SK-N-SH (cell line): ENCODE results near the gene CAMK2D. TPM values are rescaled to one million over a fixed set of nuclear protein-coding genes. Genes with fewer than 3 reads are reported as not detected.

ENCODE experiments used
- CTCF ChIA-PET: fragments of 300-600, 350-600 bp; formaldehyde crosslinking; extraction: SDS; loops from one replicate; lab custom pipeline; 2021; lab: Yijun Ruan, JAX
- POLR2A ChIA-PET: fragments of 350-600 bp; sonication (Branson Sonifier 250); formaldehyde crosslinking; extraction: SDS; loops from one replicate; lab custom pipeline; 2020; ENCODE audit warnings: antibody characterized with exemption, inconsistent platforms; lab: Yijun Ruan, JAX
- DNase-seq: peaks from one replicate; pipeline ENCODE4 v3.0.0; 2012
- H2AFZ ChIP-seq: fragments of 200-600 bp; sonication (generic); 2 replicates; pipeline ENCODE4 v1.8.1; 2016; ENCODE audit warnings: antibody characterized with exemption, mild to moderate bottlenecking, low read depth
- H3F3A ChIP-seq: fragments of 200-600 bp; sonication (generic); replicated peaks from 2 replicates; pipeline ENCODE3; 2016; ENCODE audit warnings: antibody characterized with exemption, mild to moderate bottlenecking; ENCODE audit not compliant: insufficient read depth
- H3K27ac ChIP-seq, 2 experiments: fragments of 200-500 bp in 1 of 2; fragments of 200-600 bp in 1 of 2; sonication (Bioruptor generic) in 1 of 2; sonication (generic), shearing (Covaris generic) in 1 of 2; 2 replicates each; pipeline versions ENCODE4 v1.5.1 to v1.6.1; 2014 to 2016; ENCODE audit warnings: low read depth in 2 of 2, inconsistent platforms in 1 of 2, low read length in 1 of 2, mild to moderate bottlenecking in 1 of 2, mixed read lengths in 1 of 2
- H3K27me3 ChIP-seq: fragments of 200-600 bp; sonication (generic), shearing (Covaris generic); 2 replicates; pipeline ENCODE4 v1.6.1; 2016; ENCODE audit warnings: mixed run types; ENCODE audit not compliant: insufficient read depth
- H3K36me3 ChIP-seq, 2 experiments: fragments of 200-500 bp in 1 of 2; fragments of 200-600 bp in 1 of 2; sonication (Bioruptor generic) in 1 of 2; sonication (generic) in 1 of 2; replicated peaks in 1 of 2; 2 replicates each; pipeline versions ENCODE3 to v1.5.1; 2014 to 2016; ENCODE audit warnings: low read length in 1 of 2, mild to moderate bottlenecking in 1 of 2; ENCODE audit not compliant: insufficient read depth in 2 of 2, control insufficient read depth in 1 of 2
- H3K4me1 ChIP-seq, 2 experiments: fragments of 200-500 bp in 1 of 2; fragments of 200-600 bp in 1 of 2; sonication (Bioruptor generic) in 1 of 2; sonication (generic), shearing (Covaris generic) in 1 of 2; 2 replicates each; pipeline versions ENCODE4 v1.5.1 to v1.6.1; 2014 to 2016; ENCODE audit warnings: low read depth in 1 of 2, low read length in 1 of 2, mixed run types in 1 of 2; ENCODE audit not compliant: insufficient read depth in 2 of 2, control insufficient read depth in 1 of 2
- H3K4me2 ChIP-seq: fragments of 200-600 bp; sonication (generic), shearing (Covaris generic); 2 replicates; pipeline ENCODE4 v1.6.1; 2017; ENCODE audit warnings: mixed run types
- H3K4me3 ChIP-seq, 2 experiments: fragments of 200-500 bp in 1 of 2; fragments of 200-600 bp in 1 of 2; sonication (Bioruptor generic) in 1 of 2; sonication (generic), shearing (Covaris generic) in 1 of 2; 2 replicates each; pipeline versions ENCODE4 v1.5.1 to v1.8.1; 2014 to 2016; ENCODE audit warnings: low read depth in 2 of 2, inconsistent platforms in 1 of 2, low read length in 1 of 2, mild to moderate bottlenecking in 1 of 2, mixed read lengths in 1 of 2, moderate library complexity in 1 of 2
- H3K79me2 ChIP-seq: fragments of 200-600 bp; sonication (generic); 2 replicates; pipeline ENCODE4 v1.8.1; 2017; ENCODE audit warnings: mild to moderate bottlenecking; ENCODE audit not compliant: insufficient read depth
- H3K9ac ChIP-seq: fragments of 200-600 bp; sonication (generic); 2 replicates; pipeline ENCODE4 v1.6.1; 2017; ENCODE audit warnings: mixed run types
- H3K9me2 ChIP-seq: fragments of 200-600 bp; sonication (generic); 2 replicates; pipeline ENCODE4 v1.6.1; 2017; ENCODE audit warnings: mixed run types
- H3K9me3 ChIP-seq: fragments of 200-600 bp; sonication (generic); 2 replicates; pipeline ENCODE4 v1.6.1; 2017; ENCODE audit warnings: mixed run types, mild to moderate bottlenecking, moderate library complexity
- H4K20me1 ChIP-seq: fragments of 200-600 bp; sonication (generic); 2 replicates; pipeline ENCODE4 v1.6.1; 2017; ENCODE audit warnings: mild to moderate bottlenecking, mixed run types; ENCODE audit not compliant: insufficient read depth
- CHD2 ChIP-seq: fragments of 150-350 bp; IDR thresholded peaks from 2 replicates; pipeline ENCODE4 v1.6.1; 2018; ENCODE audit warnings: low read length; ENCODE audit not compliant: partially characterized antibody
- EP300 ChIP-seq, 2 experiments: IDR thresholded peaks; 2 replicates each; pipeline versions ENCODE4 v1.4.0 to v1.6.1; 2012; ENCODE audit warnings: borderline replicate concordance in 1 of 2, low read depth in 1 of 2, low read length in 1 of 2
- EZH2phosphoT487 ChIP-seq: fragments of 200-600 bp; sonication (generic); IDR thresholded peaks from 2 replicates; pipeline ENCODE4 v1.6.1; 2017; ENCODE audit warnings: low read depth, mixed run types, mild to moderate bottlenecking, antibody characterized with exemption, moderate library complexity, borderline replicate concordance
- FOXM1 ChIP-seq: IDR thresholded peaks from 2 replicates; pipeline ENCODE4 v1.4.0; 2012; ENCODE audit warnings: low read depth, mild to moderate bottlenecking
- GABPA ChIP-seq: IDR thresholded peaks from 2 replicates; pipeline ENCODE4 v1.4.0; 2012; ENCODE audit warnings: low read depth, mild to moderate bottlenecking
- GATA2 ChIP-seq: sonication (generic); formaldehyde crosslinking; IDR thresholded peaks from 2 replicates; pipeline ENCODE4 v1.5.0; 2020; ENCODE audit warnings: mild to moderate bottlenecking, missing genetic modification reagents
- JUND ChIP-seq: IDR thresholded peaks from 2 replicates; pipeline ENCODE4 v1.4.0; 2012
- MEF2A ChIP-seq: IDR thresholded peaks from 2 replicates; pipeline ENCODE4 v1.4.0; 2012; ENCODE audit warnings: low read depth, borderline replicate concordance
- NRF1 ChIP-seq: IDR thresholded peaks from 2 replicates; pipeline ENCODE4 v1.6.1; 2012; ENCODE audit warnings: low read depth, mild to moderate bottlenecking, low read length
- PBX3 ChIP-seq: IDR thresholded peaks from 2 replicates; pipeline ENCODE4; 2012
- POLR2AphosphoS5 ChIP-seq: IDR thresholded peaks from 2 replicates; pipeline ENCODE4 v1.6.1; 2012; ENCODE audit warnings: low read depth, low read length
- RAD21 ChIP-seq: IDR thresholded peaks from 2 replicates; pipeline ENCODE4 v1.6.1; 2012; ENCODE audit warnings: mild to moderate bottlenecking, low read length
- RCOR1 ChIP-seq: fragments of 150-350 bp; IDR thresholded peaks from 2 replicates; pipeline ENCODE4 v1.6.1; 2017; ENCODE audit warnings: antibody characterized with exemption, low read length
- REST ChIP-seq: IDR thresholded peaks from 2 replicates; pipeline ENCODE4 v1.6.1; 2012; ENCODE audit warnings: mild to moderate bottlenecking, low read depth, low read length, moderate library complexity
- RFX5 ChIP-seq: IDR thresholded peaks from 2 replicates; pipeline ENCODE4 v1.6.1; 2012; ENCODE audit warnings: mild to moderate bottlenecking, improper control_type of control experiment, low read length
- TAF1 ChIP-seq: IDR thresholded peaks from 2 replicates; pipeline ENCODE4 v1.6.1; 2012; ENCODE audit warnings: low read depth, mild to moderate bottlenecking, low read length, moderate library complexity, borderline replicate concordance
- TCF12 ChIP-seq: IDR thresholded peaks from 2 replicates; pipeline ENCODE4 v1.4.0; 2012
- USF1 ChIP-seq: IDR thresholded peaks from 2 replicates; pipeline ENCODE4 v1.4.0; 2012; ENCODE audit warnings: low read depth, borderline replicate concordance
- ZBTB33 ChIP-seq: IDR thresholded peaks from 2 replicates; pipeline ENCODE4 v1.4.0; 2012; ENCODE audit warnings: low read depth, borderline replicate concordance
- whole genome bisulfite sequencing: methylation state at CpG from one replicate; pipeline ENCODE4 v1.1.6; 2017; ENCODE audit warnings: low lambda C conversion rate; 5-methylcytosine and 5-hydroxymethylcytosine counted together
- polyA plus RNA-seq, 3 experiments: library from polyadenylated mRNA; depleted of rRNA; stranded (reverse); fragments of >200 nt; gene quantifications; 2 replicates each; pipeline ENCODE4 v1.2.3, GENCODE V29; 2012

The CAMK2D gene
- polyA plus RNA-seq, 1 of the 3 experiments (the other 2 are of a cell fraction), result 17.0 TPM

GRCh38 chr4:113497154-113497884, 264.2 kb downstream of the CAMK2D start:
- H3K79me2 ChIP-seq, result no peaks in the 10 kb centered on the region
- no peak overlapping the region for H3K4me3 ChIP-seq
- no peak for DNase-seq
- H3K4me1 ChIP-seq, result no peaks in the 10 kb centered on the region; a peak in 2 of 4 replicates
- POLR2A ChIA-PET, result no interaction called here
- H3K27ac ChIP-seq, result no peak overlapping the region
- no peaks in the 10 kb centered on the region for H3K9me2 ChIP-seq
- TF ChIP-seq RAD21 (no peak), POLR2AphosphoS5 (no peak), TAF1 (no peak), NRF1 (no peak), EP300 (IDR thresholded peaks at IDR 0.05; ENCODE audit: borderline replicate concordance in 1 of 2, low read depth in 1 of 2, low read length in 1 of 2) (no peak), FOXM1 (no peak), REST (no peak), MEF2A (no peak), JUND (no peak), RFX5 (no peak), GABPA (no peak), EZH2phosphoT487 (no peak), TCF12 (no peak), GATA2 (CRISPR knock-in tag) (no peak), CHD2 (no peak), USF1 (no peak), RCOR1 (no peak), PBX3 (no peak), ZBTB33 (no peak)
- TF ChIP-seq, all 33 proteins: peak for 0
- CTCF ChIA-PET, result interaction anchor here (1.3 kb wide), 1 partner anchor 10 kb away, joined by 5 read pairs; no protein-coding TSS in a partner anchor
- no peaks in the 10 kb centered on the region for H3K9me3 ChIP-seq
- no peak overlapping the region for H2AFZ ChIP-seq
- peaks cover 25 to 66% of the 10 kb centered on the region in 2 experiments for H3K36me3 ChIP-seq
- H3K4me2 ChIP-seq, result no peak overlapping the region
- H3F3A ChIP-seq, result peaks cover 5% of the 10 kb centered on the region
- H3K9ac ChIP-seq, result no peak overlapping the region
- no peaks in the 10 kb centered on the region for H3K27me3 ChIP-seq
- H4K20me1 ChIP-seq, result no peaks in the 10 kb centered on the region
- 97% methylated on average over 3 of the region's 3 CpGs for WGBS
